K562 (cell line): ENCODE results near the gene TMEM116. TPM values are rescaled to one million over a fixed set of nuclear protein-coding genes. Genes with fewer than 3 reads are reported as not detected.
A peak's percentile ranks its signal among the peaks of the same experiment; 100 is the strongest.

ENCODE experiments used
- ATAC-seq: fragments of 200-7000 bp; cut with Tn5 transposase; 3 replicates; pipeline ENCODE4 v1.9.1; 2020; ENCODE audit warnings: moderate library complexity
- BruUV-seq: library from RNA; stranded (reverse); fragments of 400-500 nt; replicated peaks from 2 replicates; lab custom pipeline; 2021; lab: Mats Ljungman, UMichigan
- CTCF ChIA-PET: fragments of 300-600 bp; formaldehyde crosslinking; extraction: SDS; loops from one replicate; lab custom pipeline; 2021; ENCODE audit warnings: low intra/inter-chr PET ratio; lab: Yijun Ruan, JAX
- POLR2A ChIA-PET: fragments of 300-600, 350-650 bp; sonication (Branson Sonifier 250); formaldehyde crosslinking; extraction: SDS; loops from one replicate; lab custom pipeline; 2021; ENCODE audit warnings: antibody characterized with exemption, inconsistent platforms; lab: Yijun Ruan, JAX
- DNase-seq, 4 experiments: peaks; one replicate each; pipeline versions ENCODE4 v3.0.0 to v3.0.0-alpha.2; 2011 to 2018; ENCODE audit warnings: low spot score in 3 of 4, mixed read lengths in 3 of 4; ENCODE audit errors: extremely low read depth in 1 of 4
- FAIRE-seq: peaks from 2 replicates; lab custom pipeline; 2011; peaks lifted over from hg19 to GRCh38; lab: Jason Lieb, UNC
- H2AFZ ChIP-seq: 2 replicates; pipeline ENCODE4 v1.6.0; 2011; ENCODE audit warnings: low read depth, low read length, control low read depth, inconsistent platforms
- H3K27ac ChIP-seq: fragments of 200-600 bp; 3 replicates; pipeline ENCODE4 v1.8.0; 2011; ENCODE audit warnings: low read depth, mild to moderate bottlenecking, control low read depth, inconsistent platforms, low read length, moderate library complexity, mixed read lengths; ENCODE audit errors: extremely low read depth
- H3K27me3 ChIP-seq, 2 experiments: fragments of 300-600 bp in 1 of 2; 2 replicates in 1 of 2; 3 replicates in 1 of 2; pipeline versions ENCODE4 v1.6.0 to v1.8.0; 2011; ENCODE audit warnings: inconsistent platforms in 2 of 2, low read length in 2 of 2, mild to moderate bottlenecking in 1 of 2, mixed read lengths in 1 of 2, moderate library complexity in 1 of 2; ENCODE audit not compliant: control insufficient read depth in 2 of 2, insufficient read depth in 2 of 2
- H3K36me3 ChIP-seq: fragments of 300-600 bp; 3 replicates; pipeline ENCODE4 v1.8.0; 2011; ENCODE audit warnings: mild to moderate bottlenecking, low read length, inconsistent platforms; ENCODE audit not compliant: control insufficient read depth, insufficient read depth
- H3K4me1 ChIP-seq, 2 experiments: fragments of 200-600 bp in 1 of 2; replicated peaks in 1 of 2; 2 replicates in 1 of 2; 3 replicates in 1 of 2; pipeline versions ENCODE4 v1.5.1 to v1.8.0; 2011; ENCODE audit warnings: inconsistent platforms in 2 of 2, low read length in 2 of 2, mild to moderate bottlenecking in 1 of 2, mixed read lengths in 1 of 2, moderate library complexity in 1 of 2; ENCODE audit not compliant: control insufficient read depth in 2 of 2, insufficient read depth in 2 of 2
- H3K4me2 ChIP-seq: 2 replicates; pipeline ENCODE4 v1.6.1; 2011; ENCODE audit warnings: low read length, control low read depth, inconsistent platforms, mixed read lengths; ENCODE audit not compliant: insufficient read depth
- H3K4me3 ChIP-seq: fragments of 200-600 bp; sonication (generic), shearing (Covaris generic); 2 replicates; pipeline ENCODE4 v1.5.1; 2016; ENCODE audit warnings: control low read depth, inconsistent platforms
- H3K79me2 ChIP-seq: fragments of 200-600 bp; 3 replicates; pipeline ENCODE4 v1.8.0; 2011; ENCODE audit warnings: low read length, inconsistent platforms; ENCODE audit not compliant: control insufficient read depth, insufficient read depth
- H3K9ac ChIP-seq, 2 experiments: 2 replicates each; pipeline versions ENCODE4 v1.6.0 to v1.6.1; 2011; ENCODE audit warnings: low read depth in 2 of 2, low read length in 2 of 2, control low read depth in 1 of 2, inconsistent platforms in 1 of 2, mild to moderate bottlenecking in 1 of 2, mixed read lengths in 1 of 2; ENCODE audit not compliant: insufficient read depth in 1 of 2
- H3K9me1 ChIP-seq: one replicate; pipeline ENCODE4 v1.6.0; 2011; ENCODE audit warnings: inconsistent platforms, mild to moderate bottlenecking, low read length, moderate library complexity; ENCODE audit not compliant: control insufficient read depth, insufficient read depth
- H3K9me3 ChIP-seq: replicated peaks from 2 replicates; pipeline ENCODE4 v1.5.1; 2011; ENCODE audit warnings: low read depth, low read length, inconsistent platforms; ENCODE audit not compliant: control insufficient read depth, insufficient read depth
- H4K20me1 ChIP-seq: replicated peaks from 2 replicates; pipeline ENCODE4 v1.6.1; 2011; ENCODE audit warnings: low read length, inconsistent platforms, mixed read lengths; ENCODE audit not compliant: control insufficient read depth, insufficient read depth
- DPF2 ChIP-seq: fragments of 450-650 bp; IDR thresholded peaks from 2 replicates; pipeline ENCODE4 v1.6.1; 2016
- FOXP1 ChIP-seq: sonication (generic); formaldehyde crosslinking; IDR thresholded peaks from 2 replicates; pipeline ENCODE4 v1.8.0; 2022; ENCODE audit warnings: mild to moderate bottlenecking, missing genetic modification reagents
- PML ChIP-seq: IDR thresholded peaks from 2 replicates; pipeline ENCODE4 v1.6.1; 2012; ENCODE audit warnings: low read length, inconsistent platforms
- RBM34 ChIP-seq: fragments of 200-400 bp; formaldehyde crosslinking; IDR thresholded peaks from 2 replicates; pipeline ENCODE4 v1.6.1; 2018; ENCODE audit warnings: low read length, borderline replicate concordance; ENCODE audit not compliant: insufficient read depth
- SRSF3 ChIP-seq: fragments of 200-400 bp; formaldehyde crosslinking; IDR thresholded peaks from 2 replicates; pipeline ENCODE4 v1.6.1; 2016; ENCODE audit warnings: mild to moderate bottlenecking, low read length, moderate library complexity; ENCODE audit not compliant: insufficient read depth
- TAF15 ChIP-seq: fragments of 200-400 bp; formaldehyde crosslinking; IDR thresholded peaks from 2 replicates; pipeline ENCODE4 v1.6.1; 2017; ENCODE audit warnings: mild to moderate bottlenecking, low read depth, low read length, moderate library complexity
- TEAD4 ChIP-seq, 2 experiments: sonication (generic) in 1 of 2; formaldehyde crosslinking in 1 of 2; IDR thresholded peaks; 2 replicates each; pipeline versions ENCODE4 v1.6.1 to v1.8.0; 2012 to 2022; ENCODE audit warnings: borderline replicate concordance in 1 of 2, inconsistent platforms in 1 of 2, low read length in 1 of 2, mild to moderate bottlenecking in 1 of 2, missing genetic modification reagents in 1 of 2
- ZNF785 ChIP-seq: fragments of 250-450 bp; sonication (Bioruptor Pico); IDR thresholded peaks from 2 replicates; pipeline ENCODE4 v1.4.0; 2020; ENCODE audit warnings: mild to moderate bottlenecking
- WGBS: fragments of 100-300 bp; shearing (Covaris generic); methylation state at CpG from one replicate; pipeline ENCODE4 v1.1.6; 2016; ENCODE audit warnings: low coverage, mixed read lengths; ENCODE audit not compliant: insufficient coverage; ENCODE audit errors: missing lambda C conversion rate; 5-methylcytosine and 5-hydroxymethylcytosine counted together
- in situ Hi-C: fragments of 300-500 bp; cut with MboI; formaldehyde crosslinking; loops from 4 replicates; pipeline ENCODE4 v1.15.0; 2018; ENCODE audit warnings: inconsistent platforms, mixed read lengths
- intact Hi-C: fragments of 100-400 bp; cut with micrococcal nuclease; formaldehyde crosslinking; loops from 2 replicates; pipeline ENCODE4 v1.14.2; 2022
- polyA plus RNA-seq, 8 experiments: library from polyadenylated mRNA; depleted of rRNA in 4 of 8; stranded (reverse) in 5 of 8; unstranded in 3 of 8; fragments of >200 nt; fragmentation: Nextera tagmentation in 2 of 8; fragmentation: Illumina TruSeq in 1 of 8; extraction: Ambion mirVana in 2 of 8; extraction: Trizol in 1 of 8; gene quantifications; 2 replicates each; pipeline versions ENCODE4 v1.2.1 to v1.2.3, GENCODE V29; 2011 to 2014; ENCODE audit warnings: inconsistent platforms in 1 of 8, missing spikeins in 1 of 8
- total RNA-seq, 7 experiments: library from RNA; depleted of rRNA in 6 of 7; stranded (reverse); fragments of >200 nt in 6 of 7; fragmentation: Illumina TruSeq in 2 of 7; extraction: Trizol in 2 of 7; gene quantifications; 2 replicates each; pipeline versions ENCODE4 v1.2.1 to v1.2.3, GENCODE V29; 2011 to 2021; ENCODE audit warnings: low replicate concordance in 1 of 7
- TF ChIP-seq, protein P1 (sequence below): IDR thresholded peaks from 2 replicates; pipeline ENCODE4 v1.6.1; 2011; ENCODE audit warnings: borderline replicate concordance, low read depth, mild to moderate bottlenecking, moderate library complexity, low read length; ENCODE audit not compliant: insufficient read depth, poor library complexity, severe bottlenecking
- TF ChIP-seq, protein P2 (sequence below): sonication (generic); formaldehyde crosslinking; IDR thresholded peaks from 2 replicates; pipeline ENCODE4 v1.8.0; 2023; ENCODE audit warnings: mild to moderate bottlenecking, missing genetic modification reagents
- TF ChIP-seq, protein P3 (sequence below), 2 experiments: fragments of 450-650 bp in 1 of 2; IDR thresholded peaks; 2 replicates each; pipeline ENCODE4 v1.6.1; 2011 to 2017; ENCODE audit warnings: low read depth in 2 of 2, antibody characterized with exemption in 1 of 2, borderline replicate concordance in 1 of 2, low read length in 1 of 2, mild to moderate bottlenecking in 1 of 2, mixed read lengths in 1 of 2; ENCODE audit not compliant: control insufficient read depth in 1 of 2

TMEM116 gene
- total and polyA plus RNA-seq, 9 of the 15 experiments (the other 6 are each of a cell fraction or from before 2014, with no cell fraction given) = 5.2 to 78.6 (median 13.9) TPM

DNA sequence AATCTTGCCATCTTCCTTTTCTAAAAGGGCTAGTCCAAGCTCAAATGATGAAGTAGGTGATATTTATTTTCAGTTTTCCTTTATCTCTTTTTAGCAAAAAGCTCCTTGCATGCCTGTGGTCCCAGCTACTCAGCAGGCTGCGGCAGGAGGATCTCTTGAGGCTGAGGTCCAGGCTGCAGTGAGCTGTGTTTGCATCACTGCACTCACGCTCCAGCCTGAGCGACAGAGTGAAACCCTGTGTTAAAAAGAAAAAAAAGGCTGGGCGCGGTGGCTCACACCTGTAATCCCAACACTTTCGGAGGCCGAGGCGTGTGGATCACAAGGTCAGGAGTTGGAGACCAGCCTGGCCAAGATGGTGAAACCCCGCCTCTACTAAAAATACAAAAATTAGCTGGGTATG, 5.0 kb downstream of the TMEM116 start (continued):
- TF ChIP-seq, protein P1, sequence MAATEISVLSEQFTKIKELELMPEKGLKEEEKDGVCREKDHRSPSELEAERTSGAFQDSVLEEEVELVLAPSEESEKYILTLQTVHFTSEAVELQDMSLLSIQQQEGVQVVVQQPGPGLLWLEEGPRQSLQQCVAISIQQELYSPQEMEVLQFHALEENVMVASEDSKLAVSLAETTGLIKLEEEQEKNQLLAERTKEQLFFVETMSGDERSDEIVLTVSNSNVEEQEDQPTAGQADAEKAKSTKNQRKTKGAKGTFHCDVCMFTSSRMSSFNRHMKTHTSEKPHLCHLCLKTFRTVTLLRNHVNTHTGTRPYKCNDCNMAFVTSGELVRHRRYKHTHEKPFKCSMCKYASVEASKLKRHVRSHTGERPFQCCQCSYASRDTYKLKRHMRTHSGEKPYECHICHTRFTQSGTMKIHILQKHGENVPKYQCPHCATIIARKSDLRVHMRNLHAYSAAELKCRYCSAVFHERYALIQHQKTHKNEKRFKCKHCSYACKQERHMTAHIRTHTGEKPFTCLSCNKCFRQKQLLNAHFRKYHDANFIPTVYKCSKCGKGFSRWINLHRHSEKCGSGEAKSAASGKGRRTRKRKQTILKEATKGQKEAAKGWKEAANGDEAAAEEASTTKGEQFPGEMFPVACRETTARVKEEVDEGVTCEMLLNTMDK = no peak
- peak; percentile 31; the same call in 1 of the 2 replicates for TF ChIP-seq TEAD4 (IDR thresholded peaks at IDR 0.05; ENCODE audit: low read length)
- no peak for TF ChIP-seq TEAD4 (CRISPR knock-in tag; IDR thresholded peaks at IDR 0.05; ENCODE audit: borderline replicate concordance)

DNA sequence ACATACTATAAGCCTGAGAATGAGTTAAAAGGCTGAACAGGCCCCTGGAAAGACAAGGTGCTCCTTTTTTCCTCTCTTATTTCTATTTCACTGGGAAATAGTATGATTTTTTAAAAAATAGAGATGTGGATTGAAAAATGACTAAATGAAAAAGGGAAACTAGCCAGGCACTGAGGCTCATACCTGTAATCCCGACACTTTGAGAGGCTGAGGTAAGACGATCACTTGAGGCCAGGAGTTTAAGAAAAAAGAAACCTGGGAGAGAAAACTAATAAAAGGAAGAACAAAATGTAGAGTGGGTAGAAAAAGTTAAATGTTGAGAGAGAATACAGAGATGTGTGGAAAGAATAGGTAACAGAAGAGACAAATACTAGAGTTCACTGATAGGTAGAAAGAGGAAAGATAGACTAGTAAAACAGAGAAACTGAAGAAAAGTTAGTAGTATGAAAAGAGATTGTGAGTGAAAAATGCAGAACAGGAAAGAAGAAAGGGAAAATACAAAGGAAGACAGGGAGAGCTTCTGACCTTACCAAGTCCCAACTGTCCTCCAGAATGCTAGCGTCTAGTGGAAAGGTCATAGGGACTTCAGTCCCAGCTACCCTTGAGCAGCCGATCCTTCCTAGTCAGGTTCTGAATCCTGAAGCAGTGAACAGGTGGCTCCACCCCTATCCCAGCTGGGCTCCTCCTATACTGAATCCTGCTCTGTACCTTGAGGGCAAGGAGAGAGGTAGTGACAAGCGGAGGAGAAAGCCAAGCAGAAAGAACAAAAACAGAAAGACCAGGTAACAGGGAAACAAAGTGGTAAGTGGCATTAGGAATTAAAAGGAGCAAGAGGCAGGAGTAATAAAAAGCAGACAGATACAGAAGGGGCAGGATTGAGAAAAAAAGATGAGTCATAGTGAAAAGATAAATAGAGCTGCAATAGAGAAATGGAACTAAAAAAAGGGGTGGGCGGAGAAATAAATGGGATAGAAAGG, 7.3 kb downstream of the TMEM116 start:
- H3K79me2 ChIP-seq = peaks cover 23% of the 10 kb centered on the region
- no peaks in the 10 kb centered on the region for H4K20me1 ChIP-seq
- H3K27me3 ChIP-seq = no peaks in the 10 kb centered on the region
- peak; percentile 89 for FAIRE-seq
- peak; percentile 58 to 78 (median 66) for DNase-seq
- peak; percentile 88 for ATAC-seq
- no peaks in the 10 kb centered on the region for H3K9me1 ChIP-seq
- H3K36me3 ChIP-seq = peaks cover 7% of the 10 kb centered on the region; the same call in 1 of the 3 replicates
- peak overlapping the region; percentile 80 for H3K4me2 ChIP-seq
- H3K4me1 ChIP-seq = peaks cover 18 to 25% of the 10 kb centered on the region in 2 experiments; a peak in 4 of 5 replicates
- peak overlapping the region; percentile 70 to 84; a peak in 3 of 4 replicates for H3K9ac ChIP-seq
- H3K4me3 ChIP-seq = peak overlapping the region; percentile 28
- BruUV-seq = no TSS peak
- peak overlapping the region; percentile 83 for H2AFZ ChIP-seq
- intact Hi-C loops = no loop called here
- H3K9me3 ChIP-seq = no peaks in the 10 kb centered on the region
- in situ Hi-C loops = loop anchor here (5.0 kb wide), 1 partner anchor 53 kb away; no protein-coding TSS in a partner anchor
- H3K27ac ChIP-seq = peak overlapping the region; percentile 66
- CTCF ChIA-PET = no interaction called here
- 12% methylated on average over 6 of the region's 6 CpGs for WGBS
- POLR2A ChIA-PET = interaction anchor here (1.4 kb wide), 1 partner anchor 9 kb away, joined by 5 read pairs; no protein-coding TSS in a partner anchor
- TF ChIP-seq TAF15 (no peak), ZNF785 (CRISPR knock-in tag) (no peak), SRSF3 (no peak), DPF2 (peak; percentile 94), PML (no peak), FOXP1 (CRISPR knock-in tag) (no peak), RBM34 (no peak)
- TF ChIP-seq, protein P2, sequence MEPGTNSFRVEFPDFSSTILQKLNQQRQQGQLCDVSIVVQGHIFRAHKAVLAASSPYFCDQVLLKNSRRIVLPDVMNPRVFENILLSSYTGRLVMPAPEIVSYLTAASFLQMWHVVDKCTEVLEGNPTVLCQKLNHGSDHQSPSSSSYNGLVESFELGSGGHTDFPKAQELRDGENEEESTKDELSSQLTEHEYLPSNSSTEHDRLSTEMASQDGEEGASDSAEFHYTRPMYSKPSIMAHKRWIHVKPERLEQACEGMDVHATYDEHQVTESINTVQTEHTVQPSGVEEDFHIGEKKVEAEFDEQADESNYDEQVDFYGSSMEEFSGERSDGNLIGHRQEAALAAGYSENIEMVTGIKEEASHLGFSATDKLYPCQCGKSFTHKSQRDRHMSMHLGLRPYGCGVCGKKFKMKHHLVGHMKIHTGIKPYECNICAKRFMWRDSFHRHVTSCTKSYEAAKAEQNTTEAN (CRISPR knock-in tag) = no peak
- TF ChIP-seq, protein P3, sequence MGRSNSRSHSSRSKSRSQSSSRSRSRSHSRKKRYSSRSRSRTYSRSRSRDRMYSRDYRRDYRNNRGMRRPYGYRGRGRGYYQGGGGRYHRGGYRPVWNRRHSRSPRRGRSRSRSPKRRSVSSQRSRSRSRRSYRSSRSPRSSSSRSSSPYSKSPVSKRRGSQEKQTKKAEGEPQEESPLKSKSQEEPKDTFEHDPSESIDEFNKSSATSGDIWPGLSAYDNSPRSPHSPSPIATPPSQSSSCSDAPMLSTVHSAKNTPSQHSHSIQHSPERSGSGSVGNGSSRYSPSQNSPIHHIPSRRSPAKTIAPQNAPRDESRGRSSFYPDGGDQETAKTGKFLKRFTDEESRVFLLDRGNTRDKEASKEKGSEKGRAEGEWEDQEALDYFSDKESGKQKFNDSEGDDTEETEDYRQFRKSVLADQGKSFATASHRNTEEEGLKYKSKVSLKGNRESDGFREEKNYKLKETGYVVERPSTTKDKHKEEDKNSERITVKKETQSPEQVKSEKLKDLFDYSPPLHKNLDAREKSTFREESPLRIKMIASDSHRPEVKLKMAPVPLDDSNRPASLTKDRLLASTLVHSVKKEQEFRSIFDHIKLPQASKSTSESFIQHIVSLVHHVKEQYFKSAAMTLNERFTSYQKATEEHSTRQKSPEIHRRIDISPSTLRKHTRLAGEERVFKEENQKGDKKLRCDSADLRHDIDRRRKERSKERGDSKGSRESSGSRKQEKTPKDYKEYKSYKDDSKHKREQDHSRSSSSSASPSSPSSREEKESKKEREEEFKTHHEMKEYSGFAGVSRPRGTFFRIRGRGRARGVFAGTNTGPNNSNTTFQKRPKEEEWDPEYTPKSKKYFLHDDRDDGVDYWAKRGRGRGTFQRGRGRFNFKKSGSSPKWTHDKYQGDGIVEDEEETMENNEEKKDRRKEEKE (IDR thresholded peaks at IDR 0.05; ENCODE audit: borderline replicate concordance in 1 of 2, control insufficient read depth in 1 of 2, low read depth in 2 of 2, low read length in 1 of 2) = no peak
